ENCODE results near the gene RASGRF2.

Gene RASGRF2, protein sequence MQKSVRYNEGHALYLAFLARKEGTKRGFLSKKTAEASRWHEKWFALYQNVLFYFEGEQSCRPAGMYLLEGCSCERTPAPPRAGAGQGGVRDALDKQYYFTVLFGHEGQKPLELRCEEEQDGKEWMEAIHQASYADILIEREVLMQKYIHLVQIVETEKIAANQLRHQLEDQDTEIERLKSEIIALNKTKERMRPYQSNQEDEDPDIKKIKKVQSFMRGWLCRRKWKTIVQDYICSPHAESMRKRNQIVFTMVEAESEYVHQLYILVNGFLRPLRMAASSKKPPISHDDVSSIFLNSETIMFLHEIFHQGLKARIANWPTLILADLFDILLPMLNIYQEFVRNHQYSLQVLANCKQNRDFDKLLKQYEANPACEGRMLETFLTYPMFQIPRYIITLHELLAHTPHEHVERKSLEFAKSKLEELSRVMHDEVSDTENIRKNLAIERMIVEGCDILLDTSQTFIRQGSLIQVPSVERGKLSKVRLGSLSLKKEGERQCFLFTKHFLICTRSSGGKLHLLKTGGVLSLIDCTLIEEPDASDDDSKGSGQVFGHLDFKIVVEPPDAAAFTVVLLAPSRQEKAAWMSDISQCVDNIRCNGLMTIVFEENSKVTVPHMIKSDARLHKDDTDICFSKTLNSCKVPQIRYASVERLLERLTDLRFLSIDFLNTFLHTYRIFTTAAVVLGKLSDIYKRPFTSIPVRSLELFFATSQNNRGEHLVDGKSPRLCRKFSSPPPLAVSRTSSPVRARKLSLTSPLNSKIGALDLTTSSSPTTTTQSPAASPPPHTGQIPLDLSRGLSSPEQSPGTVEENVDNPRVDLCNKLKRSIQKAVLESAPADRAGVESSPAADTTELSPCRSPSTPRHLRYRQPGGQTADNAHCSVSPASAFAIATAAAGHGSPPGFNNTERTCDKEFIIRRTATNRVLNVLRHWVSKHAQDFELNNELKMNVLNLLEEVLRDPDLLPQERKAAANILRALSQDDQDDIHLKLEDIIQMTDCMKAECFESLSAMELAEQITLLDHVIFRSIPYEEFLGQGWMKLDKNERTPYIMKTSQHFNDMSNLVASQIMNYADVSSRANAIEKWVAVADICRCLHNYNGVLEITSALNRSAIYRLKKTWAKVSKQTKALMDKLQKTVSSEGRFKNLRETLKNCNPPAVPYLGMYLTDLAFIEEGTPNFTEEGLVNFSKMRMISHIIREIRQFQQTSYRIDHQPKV (N-terminal part only)

GRCh38 chr5:80959768-80960442, at the start of gene RASGRF2:
RASGRF2 (plus strand) TSS chr5:80960363; CDS start chr5:80960739, 376 bp downstream.
- peak; percentile 51 to 64 for DNase-seq

DNA sequence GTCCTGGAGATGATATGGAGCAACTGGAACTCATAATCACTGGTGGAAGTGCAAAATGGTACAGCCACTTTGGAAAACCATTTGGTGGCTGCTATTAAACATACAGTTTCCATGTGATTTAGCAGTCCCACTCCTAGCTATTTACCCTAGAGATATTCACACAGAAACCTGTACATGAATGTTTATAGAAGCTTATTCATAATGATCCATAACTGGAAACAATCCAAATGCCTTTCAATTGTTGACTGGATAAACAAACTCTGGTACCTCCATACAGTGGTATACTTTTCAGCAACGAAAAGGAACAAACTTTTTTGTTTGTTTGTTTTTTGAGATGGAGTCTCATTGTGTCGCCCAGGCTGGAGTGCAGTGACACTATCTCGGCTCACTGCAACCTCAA, 47.7 kb upstream of the RASGRF2 start:
- DNase-seq: no peak

- no peak for DNase-seq
These were observed 44.4 kb upstream of the RASGRF2 start for GRCh38 chr5:80915716-80916115.

DNA sequence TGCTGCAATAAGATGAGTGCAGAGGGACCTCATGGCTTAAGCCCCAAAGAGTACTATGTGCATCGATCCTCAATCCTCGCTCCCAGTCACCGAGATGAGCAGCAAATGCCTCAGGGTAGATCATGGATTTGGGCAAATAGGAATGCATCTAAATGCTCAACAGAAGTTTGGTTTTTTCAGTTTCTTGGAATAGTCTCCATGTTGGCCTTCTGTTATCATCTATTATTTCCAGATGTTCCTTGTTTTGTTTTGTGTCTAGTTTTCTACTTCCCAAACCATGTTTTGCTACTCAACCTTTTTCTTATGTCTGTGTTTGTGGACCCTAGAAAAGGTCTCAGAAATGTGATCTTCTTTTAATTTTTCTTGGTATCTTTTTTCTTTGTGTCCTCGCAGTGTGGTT, 43.5 kb upstream of the RASGRF2 start:
- no peak for DNase-seq

DNA sequence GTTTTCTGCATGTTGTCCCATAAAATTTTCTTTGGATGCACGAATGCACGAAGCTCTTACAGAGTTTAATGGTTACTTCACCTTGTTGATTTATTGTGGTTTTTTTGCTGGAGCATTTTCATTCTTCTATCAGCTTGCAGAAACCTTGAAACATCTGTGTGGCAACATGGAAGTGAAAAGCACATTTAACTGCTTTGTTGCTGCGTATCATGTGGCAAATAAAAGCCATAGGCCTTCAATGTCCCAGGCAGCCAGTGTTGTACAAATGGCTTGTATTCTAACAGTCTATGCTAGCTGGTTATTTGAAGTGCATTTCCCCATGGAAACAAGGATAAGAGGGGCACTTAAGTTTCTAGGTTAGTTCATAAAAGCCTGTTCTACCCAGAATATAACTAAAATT, 42.5 kb upstream of the RASGRF2 start:
- DNase-seq: no peak

GRCh38 chr5:80919678-80920196, 40.4 kb upstream of the RASGRF2 start:
- DNase-seq: no peak

DNA sequence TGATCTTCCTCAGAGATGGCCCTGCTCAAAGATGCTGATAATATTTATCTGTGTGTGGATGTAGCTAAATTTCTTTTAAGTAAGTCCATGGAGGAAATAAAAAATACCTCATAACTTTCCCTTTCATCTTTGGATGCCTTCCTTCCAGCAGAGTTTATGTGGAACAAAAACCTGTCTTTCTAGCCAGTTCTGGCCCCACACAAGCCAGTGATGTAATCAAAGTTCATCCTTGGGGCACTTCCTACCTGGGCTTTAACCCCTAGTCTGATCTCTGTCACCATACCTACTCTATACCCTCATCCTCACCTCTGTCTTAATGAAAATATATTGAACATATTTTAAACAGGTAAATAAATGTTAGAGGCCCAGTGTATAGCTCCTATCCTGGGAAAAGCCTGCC, 39.8 kb upstream of the RASGRF2 start:
- DNase-seq: no peak

- DNase-seq: no peak
These were observed 39.1 kb upstream of the RASGRF2 start for GRCh38 chr5:80921026-80921425.

GRCh38 chr5:80925931-80926330, 34.2 kb upstream of the RASGRF2 start:
- no peak for DNase-seq

- no peak for DNase-seq
These were observed 33.6 kb upstream of the RASGRF2 start for GRCh38 chr5:80926536-80926935.

GRCh38 chr5:80926979-80927656, 33.0 kb upstream of the RASGRF2 start:
- no peak for DNase-seq

GRCh38 chr5:80928073-80928472, 32.1 kb upstream of the RASGRF2 start:
- DNase-seq: no peak

DNA sequence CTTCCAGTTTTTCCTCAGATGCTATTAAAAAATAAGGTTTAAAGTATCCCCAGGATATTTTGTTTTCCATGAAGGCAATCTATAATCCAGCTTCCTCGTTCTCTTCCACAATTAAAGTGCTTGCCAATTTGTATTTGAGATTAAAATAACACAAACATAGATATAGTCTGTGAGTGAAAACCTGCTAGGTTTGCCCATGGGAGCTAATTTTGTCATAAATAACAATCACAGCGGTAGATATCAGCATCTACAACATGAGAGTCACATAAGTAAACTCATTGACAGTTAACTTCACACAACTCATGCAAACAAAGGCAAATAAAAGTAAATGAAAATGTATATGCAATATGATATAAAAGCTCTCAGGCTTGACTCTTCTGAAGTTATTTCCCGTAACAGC, 29.2 kb upstream of the RASGRF2 start:
- DNase-seq: no peak

- no peak for DNase-seq
These were observed 28.8 kb upstream of the RASGRF2 start for GRCh38 chr5:80931411-80931810.

GRCh38 chr5:80933036-80933435, 27.1 kb upstream of the RASGRF2 start:
- no peak for DNase-seq

DNA sequence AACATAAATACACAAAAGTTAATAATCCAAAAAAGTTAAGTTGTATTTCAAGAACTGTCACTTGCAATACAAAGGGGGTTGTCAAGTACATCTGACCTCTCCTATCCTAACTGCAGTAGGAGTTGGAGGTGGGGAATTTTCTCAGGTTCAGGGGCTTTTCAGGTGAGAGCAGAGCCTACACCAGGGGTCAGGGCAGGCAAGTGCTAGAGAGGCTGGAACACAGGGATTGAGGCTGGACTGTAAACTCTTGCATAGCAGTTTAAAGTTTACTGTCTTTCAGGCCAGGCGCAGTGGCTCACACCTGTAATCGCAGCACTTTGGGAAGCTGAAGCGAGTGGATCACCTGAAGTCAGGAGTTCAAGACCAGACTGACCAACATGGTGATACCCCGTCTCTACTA, 25.4 kb upstream of the RASGRF2 start:
- DNase-seq: no peak

DNA sequence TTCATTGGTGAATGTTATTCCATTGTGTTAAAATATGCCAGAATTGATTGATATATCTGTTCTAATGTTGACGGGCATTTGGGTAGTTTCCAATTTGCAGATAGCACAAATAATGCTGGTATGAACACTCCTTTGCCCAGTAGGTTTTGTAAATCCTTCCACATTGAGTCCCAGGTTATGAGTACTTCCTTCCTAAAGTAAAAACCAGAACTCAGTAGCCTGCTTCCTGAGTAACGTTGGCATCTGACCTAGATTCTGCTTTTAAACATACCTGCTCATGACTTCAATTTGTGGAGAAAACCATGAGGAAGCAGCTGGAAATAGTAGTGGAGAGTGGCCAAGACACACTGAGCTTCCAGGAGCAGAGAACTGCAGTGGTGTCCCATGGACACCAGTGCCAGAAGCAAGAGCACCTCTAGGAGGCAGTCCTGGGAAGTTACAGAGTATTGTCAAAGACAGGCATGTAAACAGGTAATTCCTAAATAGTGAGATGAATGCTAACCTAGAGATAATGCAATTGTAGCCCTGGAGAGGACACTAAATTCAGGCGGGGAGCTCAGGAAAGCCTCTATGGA, 24.3 kb upstream of the RASGRF2 start:
- DNase-seq: no peak

GRCh38 chr5:80936881-80937280, 23.3 kb upstream of the RASGRF2 start:
- DNase-seq: no peak

DNA sequence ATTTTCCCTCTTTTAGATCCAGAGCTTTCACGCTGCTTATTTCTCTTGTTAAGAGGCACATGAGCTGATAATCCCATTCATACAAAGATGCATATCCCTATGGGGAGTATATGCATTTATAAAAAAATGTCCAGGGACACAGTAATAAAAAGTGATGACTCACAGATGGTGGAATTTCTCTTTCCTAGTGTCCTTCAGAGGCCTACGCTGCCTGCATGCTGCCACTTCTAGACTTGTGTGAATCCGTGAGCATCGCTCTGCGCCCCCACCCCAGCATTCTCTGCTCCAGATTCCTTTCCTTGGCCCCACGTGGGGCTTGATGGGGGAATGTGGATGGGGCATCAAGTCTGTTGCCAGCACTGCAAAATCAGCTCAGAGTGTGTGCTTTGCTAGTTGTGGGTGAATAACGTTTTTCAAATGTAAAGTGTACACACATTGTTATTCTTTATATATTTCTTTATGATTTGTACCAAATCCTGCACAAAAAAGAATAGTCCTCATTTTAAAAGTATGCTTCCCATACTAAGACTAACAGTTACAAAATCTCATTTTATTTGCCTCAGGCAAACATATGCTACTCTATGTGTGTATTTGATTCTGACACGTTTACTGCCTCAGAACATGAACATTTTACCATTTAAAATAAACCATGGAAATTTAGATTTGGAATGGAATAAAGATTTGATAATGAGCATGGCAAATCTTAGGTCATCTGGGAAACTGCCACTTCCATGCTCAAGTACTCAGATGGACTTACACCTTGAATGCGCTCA, 22.4 kb upstream of the RASGRF2 start:
- DNase-seq: no peak

- no peak for DNase-seq
These were observed 18.7 kb upstream of the RASGRF2 start for GRCh38 chr5:80941496-80941895.

DNA sequence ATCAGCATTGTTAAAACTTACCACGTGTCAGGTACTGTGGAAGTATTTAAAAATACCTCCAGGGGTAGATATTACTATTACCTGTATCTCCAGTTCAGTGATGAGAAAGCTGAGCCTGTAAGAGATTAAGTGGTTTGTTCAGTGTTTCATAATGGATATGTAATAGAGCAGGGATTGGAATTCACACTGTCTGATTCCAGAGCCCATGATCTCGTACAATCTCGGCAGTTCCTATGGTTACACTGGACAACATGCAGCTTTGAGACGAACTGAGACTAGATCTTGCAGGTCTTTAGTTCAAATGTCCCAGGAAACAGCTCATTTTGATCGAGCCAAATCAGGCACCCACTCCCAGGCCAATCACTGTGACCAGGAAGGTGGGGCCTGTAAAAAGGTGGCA, 8.8 kb upstream of the RASGRF2 start:
- no peak for DNase-seq
